Fibroblast of mammary gland (primary cell): ENCODE measurements around the gene SULT2B1.

ENCODE experiments used
- DNase-seq: peaks from one replicate; pipeline ENCODE4 v3.0.0-alpha.2; 2010; ENCODE audit warnings: low read depth
- H3K4me3 ChIP-seq: 2 replicates; pipeline ENCODE4 v1.5.1; 2011; ENCODE audit warnings: low read depth, mild to moderate bottlenecking, low read length, moderate library complexity; ENCODE audit not compliant: control insufficient read depth
- CTCF ChIP-seq: conservative IDR thresholded peaks from 2 replicates; pipeline ENCODE4 v1.5.1; 2011; ENCODE audit warnings: low read depth, low read length, inconsistent platforms; ENCODE audit not compliant: control insufficient read depth, insufficient read depth

SULT2B1 gene

DNA sequence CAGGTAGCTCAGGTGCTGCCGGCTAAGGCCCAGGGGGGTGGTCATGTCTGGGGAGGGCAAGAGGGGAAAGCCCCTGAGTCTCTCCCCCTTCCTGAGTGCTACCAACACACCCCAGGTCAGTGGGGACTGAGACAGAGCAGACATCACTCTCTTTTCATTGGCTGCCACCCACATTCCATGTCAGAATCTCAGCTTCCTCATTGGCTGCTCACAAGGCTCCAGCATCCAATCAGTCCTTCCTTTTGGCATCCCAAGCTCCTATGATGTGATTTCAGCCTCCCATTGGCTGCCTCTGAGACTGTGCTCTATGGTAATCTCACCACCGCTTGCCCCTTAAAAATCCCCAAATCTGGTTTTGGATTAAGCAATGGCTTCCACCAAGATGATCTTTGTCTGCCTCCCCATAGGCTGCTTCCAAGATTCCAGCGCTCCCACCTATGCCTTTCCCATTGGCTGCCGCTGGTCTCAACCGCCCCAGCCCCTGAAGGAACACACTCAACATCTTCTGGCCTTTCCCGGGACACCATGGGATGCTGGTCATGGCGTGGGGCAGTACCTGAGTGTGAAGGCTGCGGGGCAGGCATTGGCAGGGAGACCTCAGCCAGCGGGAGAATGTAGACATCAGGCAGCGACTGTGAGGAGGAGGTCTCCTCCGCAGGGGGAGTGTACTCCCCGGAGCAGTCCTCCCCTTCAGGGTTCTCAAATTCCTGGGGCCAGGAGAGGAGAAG, 42.3 kb upstream of the SULT2B1 start:
- H3K4me3 ChIP-seq, result no peak overlapping the region
- no peak for DNase-seq
- no peak for TF ChIP-seq CTCF

DNA sequence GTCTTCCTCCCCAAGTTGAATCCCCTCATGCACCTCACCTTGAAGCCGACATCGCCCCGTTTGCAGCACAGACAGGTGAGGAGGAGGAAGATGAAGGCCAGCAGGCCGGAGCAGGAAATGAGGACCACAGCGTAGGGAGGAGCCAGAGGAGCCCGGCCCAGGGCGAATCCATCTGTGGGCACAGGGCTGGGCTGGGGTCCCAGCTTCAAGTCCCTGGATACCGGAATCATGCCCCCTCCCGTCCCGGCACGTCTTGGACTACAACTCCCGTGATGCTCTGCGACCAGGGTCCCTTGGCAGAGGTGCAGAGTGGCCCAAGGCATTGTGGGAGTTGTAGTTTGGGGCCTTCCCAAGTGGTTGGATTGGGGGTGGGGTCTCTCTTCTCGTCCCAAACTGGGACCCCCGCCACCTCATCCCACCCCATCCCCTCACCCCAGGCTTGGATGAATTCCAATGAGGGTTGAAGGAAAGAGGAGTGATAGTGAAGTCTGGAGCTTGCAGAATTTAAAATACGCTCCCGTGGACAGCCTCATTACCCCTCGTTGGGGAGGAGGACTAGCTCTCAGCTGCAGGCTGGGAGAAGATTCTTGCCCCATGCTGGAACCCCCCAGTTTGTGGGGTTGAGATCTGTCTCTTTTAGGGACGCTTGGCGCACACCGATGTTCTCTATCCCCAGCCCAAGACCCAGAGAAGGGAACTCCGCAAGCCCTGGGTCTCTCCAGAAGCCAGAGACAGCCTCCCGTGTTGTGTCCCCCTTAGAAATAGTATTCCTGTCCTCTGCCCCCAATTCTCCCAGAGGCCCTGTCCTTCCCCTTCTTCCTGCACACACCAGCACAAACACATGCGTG, 41.3 kb upstream of the SULT2B1 start:
- no peak for TF ChIP-seq CTCF
- peak overlapping the region; percentile 12 for H3K4me3 ChIP-seq
- DNase-seq, result peak; percentile 46

DNA sequence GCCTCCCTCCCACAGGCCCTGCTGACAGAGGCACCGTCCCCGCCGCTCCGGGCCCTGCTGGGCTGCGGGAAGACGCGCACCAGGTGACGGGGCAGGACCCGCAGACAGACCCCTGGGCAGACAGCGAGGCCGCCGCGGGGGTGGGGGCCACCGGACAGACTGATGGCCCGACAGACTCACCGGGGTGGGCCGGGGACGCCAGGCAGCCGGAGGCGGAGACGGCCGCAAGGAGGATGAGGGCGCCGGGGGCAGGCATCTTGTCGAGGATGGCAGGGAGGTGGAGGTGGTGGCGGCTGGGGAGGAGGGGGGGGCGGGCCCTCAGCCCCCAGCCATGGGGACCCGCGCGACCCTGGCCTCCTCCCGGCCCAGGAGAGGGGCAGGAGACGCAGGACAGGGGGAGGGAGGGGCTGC, 40.6 kb upstream of the SULT2B1 start:
- DNase-seq, result no peak
- H3K4me3 ChIP-seq, result no peak overlapping the region
- no peak for TF ChIP-seq CTCF

GRCh38 chr19:48511800-48512503, 40.0 kb upstream of the SULT2B1 start, which contains the start of gene LMTK3:
Gene LMTK3, minus strand, starts transcription at chr19:48511835. Its CDS starts 259 bp downstream, at chr19:48511576.
- TF ChIP-seq CTCF, result no peak
- DNase-seq, result peak; percentile 21
- peak within 1 kb of the TSS; percentile 12 for H3K4me3 ChIP-seq

DNA sequence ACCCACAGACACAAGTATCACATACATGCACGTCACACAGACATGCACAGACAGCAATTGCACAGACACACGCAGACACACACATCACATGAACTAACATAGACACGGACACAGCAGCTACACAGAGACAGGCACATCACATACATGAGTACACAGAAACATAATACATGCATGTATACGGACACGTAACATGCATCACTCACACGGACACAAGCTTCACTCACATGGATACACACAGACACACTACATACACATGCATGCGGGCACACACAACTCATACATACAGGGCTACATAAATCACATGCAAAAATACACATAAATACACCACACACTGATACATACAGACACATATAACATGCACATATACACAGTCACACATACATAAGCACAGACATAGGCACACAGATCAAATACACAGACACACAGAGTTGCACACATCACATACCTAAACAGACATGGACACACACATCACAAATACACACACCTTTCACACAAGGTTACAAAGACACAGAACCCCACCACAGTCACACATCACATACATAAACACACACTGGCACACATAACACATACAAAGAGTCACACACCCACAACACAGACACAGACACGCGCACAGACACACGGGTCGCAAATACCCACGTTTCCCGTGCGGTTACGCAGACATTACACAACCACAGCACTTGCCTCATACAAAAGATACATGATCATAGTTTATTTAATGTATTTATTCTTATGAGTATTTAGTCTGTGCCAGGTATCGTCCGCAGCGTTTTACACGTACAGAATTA, 39.3 kb upstream of the SULT2B1 start:
- TF ChIP-seq CTCF, result no peak
- no peak for DNase-seq

GRCh38 chr19:48513289-48514122, 38.5 kb upstream of the SULT2B1 start:
- peak; percentile 52 for DNase-seq
- peak overlapping the region; percentile 46 for H3K4me3 ChIP-seq
- TF ChIP-seq CTCF, result no peak

More for the DNA sequence above, 39.3 kb upstream of the SULT2B1 start:
- no peak overlapping the region for H3K4me3 ChIP-seq
